ENCODE measurements around the gene KLHL21. TPM values are rescaled to one million over a fixed set of nuclear protein-coding genes. Genes with fewer than 3 reads are reported as not detected.
"Not testable (repeated sequence)": the region's sequence is repeated elsewhere in the genome, so short reads cannot be mapped to it uniquely, and the experiment has no call there.

The KLHL21 gene
- total RNA-seq, 1 donor from 2014 or later, result 25.8 TPM

DNA sequence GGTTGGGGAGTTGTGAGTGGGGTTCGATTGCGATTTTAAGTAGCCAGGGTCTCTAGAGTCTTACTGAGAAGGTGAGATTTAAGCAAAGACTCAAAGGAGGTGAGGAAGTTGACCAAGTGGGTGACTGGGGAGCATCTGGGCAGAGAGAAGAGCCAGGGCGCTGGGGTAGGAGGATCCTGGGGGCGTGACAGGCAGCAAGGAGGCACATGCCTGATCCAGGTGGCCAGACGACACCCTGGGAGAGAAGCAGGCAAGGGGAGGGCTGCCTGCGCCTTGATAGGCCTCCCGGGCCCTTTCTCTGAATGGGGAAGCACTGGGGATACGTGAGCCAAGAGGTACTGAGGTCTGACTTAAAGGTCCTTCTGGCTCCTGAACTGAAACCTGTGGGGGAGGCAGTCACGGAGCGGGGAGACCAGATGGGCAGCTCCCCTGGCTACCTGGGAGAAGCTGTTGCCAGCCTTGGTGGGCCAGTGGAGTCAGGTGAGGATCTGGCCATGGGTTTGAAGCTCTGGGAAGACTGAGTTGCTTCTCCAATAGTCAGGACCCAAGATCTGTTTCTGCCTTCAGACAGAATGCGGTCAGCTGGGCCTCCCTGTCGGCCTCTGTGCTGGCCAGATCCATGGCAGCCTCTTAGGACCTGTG, 17.5 kb downstream of the KLHL21 start:
- DNase-seq (ENCODE audit: low spot score), result no peak

DNA sequence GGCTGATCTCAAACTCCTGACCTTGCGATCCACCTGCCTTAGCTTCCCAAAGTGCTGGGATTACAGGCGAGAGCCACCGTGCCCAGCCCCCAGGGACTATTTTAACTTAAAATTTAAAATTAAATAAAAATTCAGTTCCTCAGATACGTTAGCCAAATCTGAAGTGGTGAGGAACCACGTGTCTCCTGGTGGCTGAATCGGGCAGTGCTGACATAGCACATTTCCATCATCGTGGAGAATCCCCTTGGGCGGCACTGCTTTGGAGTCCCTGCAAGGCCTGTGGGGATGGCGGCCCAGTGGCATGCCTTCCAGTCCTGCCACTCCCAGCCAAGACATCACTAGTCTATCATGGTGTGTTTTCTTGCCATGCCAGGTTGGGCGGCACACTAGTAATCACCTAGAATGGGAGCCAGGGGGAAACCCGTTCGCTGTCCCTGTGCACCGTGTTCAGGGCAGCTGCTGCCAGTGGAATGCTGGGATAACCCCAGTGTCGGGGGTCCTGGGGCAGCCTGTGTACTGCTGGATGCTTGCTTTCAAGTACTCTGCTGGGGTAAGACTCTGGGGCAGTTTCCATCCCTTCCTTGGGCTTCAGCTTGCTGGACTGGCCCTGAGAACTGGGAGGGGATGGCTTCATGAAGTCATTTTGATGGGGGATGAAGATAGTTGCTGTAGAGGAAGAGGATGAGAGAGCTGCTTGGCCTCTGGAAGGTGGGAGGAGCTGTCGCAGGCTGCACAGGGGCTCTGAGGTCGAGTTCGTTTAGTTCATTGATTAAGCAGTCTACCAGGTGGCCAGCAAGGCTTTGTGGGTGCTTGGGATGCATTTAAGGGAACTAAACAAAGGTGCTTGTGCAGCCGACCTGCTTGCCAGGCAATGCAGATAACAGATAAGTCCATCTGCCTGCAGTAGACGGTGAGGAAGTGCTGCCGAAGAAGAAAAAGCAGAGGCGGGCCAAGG, 18.3 kb downstream of the KLHL21 start:
- DNase-seq (ENCODE audit: low spot score), result no peak

DNA sequence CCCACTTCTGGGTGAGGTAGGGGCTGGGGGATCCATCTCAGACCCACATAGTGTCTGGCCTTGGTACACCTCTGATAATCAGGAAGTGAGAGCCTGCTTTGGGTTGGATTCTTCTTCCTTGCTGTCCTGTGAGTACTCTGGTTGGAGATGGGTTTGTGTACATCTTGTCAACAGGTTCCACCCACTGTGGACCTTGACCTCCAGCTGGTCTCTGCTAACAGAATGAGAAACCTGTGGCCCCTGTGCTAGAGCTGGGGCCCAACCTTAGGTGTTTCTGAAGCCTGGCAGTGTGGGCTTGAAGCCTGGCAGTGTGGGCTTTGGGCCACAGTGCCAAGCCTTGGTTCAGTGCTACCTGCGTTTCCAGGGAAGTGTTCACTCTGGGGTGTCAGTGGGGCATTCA, 20.3 kb downstream of the KLHL21 start:
- DNase-seq (ENCODE audit: low spot score), result no peak

DNA sequence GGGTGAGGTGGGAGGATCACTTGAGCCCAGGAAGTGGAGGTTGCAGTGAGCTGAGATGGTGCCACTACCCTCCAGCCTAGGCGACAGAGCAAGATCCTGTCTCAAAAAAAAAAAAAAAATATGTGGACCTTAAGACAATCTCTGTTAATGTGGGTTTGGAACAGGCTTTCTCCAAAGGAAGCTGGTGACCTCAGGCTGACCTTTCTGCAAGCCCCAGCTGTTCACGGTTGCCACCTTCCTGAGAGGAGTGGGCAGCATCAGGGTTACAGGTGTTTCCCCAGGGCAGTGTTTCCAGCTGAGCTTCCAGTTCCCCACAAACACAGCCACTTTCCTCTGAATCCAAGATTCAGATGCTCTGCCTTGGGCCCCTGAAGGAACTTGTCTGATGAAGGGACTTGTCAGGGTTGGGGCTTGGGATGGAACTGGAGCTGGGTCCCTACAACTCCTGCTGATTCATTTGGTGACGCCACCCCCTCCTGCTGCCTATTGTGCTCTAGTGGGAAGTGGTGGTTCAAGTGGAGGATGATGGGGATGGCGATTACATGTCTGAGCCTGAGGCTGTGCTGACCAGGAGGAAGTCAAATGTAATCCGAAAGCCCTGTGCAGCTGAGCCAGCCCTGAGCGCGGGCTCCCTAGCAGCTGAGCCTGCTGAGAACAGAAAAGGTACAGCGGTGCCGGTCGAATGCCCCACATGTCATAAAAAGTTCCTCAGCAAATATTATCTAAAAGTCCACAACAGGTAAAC, 20.9 kb downstream of the KLHL21 start:
- DNase-seq (ENCODE audit: low spot score), result peak; percentile 56

DNA sequence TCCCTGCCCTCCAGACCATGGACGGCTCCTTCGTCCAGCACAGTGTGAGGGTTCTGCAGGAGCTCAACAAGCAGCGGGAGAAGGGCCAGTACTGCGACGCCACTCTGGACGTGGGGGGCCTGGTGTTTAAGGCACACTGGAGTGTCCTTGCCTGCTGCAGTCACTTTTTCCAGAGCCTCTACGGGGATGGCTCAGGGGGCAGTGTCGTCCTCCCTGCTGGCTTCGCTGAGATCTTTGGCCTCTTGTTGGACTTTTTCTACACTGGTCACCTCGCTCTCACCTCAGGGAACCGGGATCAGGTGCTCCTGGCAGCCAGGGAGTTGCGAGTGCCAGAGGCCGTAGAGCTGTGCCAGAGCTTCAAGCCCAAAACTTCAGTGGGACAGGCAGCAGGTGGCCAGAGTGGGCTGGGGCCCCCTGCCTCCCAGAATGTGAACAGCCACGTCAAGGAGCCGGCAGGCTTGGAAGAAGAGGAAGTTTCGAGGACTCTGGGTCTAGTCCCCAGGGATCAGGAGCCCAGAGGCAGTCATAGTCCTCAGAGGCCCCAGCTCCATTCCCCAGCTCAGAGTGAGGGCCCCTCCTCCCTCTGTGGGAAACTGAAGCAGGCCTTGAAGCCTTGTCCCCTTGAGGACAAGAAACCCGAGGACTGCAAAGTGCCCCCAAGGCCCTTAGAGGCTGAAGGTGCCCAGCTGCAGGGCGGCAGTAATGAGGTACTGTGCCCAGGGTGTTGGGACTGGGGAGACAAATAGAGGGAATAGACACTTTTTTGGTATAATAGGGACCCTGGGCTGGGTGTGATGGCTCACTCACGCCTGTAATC, 21.9 kb downstream of the KLHL21 start:
- DNase-seq (ENCODE audit: low spot score), result no peak

DNA sequence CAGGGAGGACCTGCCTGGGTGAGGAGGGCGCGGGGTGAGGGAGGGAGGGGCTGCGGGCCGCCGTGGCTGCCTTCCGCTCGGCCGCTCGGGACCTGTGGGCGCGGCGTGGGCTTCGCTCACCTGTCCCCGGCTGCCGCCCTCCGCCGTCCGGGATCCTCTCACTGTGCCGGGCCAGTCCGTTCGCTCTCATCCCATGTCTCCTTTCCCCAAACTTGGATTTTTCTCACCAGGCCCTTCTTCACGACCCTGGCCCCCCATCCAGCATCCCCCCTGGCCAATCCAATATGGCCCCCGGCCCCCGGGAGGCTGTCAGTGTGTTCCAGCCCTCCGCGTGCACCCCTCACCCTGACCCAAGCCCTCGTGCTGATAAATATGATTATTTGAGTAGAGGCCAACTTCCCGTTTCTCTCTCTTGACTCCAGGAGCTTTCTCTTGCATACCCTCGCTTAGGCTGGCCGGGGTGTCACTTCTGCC, 22.5 kb downstream of the KLHL21 start:
- no peak for DNase-seq (ENCODE audit: low spot score)

DNA sequence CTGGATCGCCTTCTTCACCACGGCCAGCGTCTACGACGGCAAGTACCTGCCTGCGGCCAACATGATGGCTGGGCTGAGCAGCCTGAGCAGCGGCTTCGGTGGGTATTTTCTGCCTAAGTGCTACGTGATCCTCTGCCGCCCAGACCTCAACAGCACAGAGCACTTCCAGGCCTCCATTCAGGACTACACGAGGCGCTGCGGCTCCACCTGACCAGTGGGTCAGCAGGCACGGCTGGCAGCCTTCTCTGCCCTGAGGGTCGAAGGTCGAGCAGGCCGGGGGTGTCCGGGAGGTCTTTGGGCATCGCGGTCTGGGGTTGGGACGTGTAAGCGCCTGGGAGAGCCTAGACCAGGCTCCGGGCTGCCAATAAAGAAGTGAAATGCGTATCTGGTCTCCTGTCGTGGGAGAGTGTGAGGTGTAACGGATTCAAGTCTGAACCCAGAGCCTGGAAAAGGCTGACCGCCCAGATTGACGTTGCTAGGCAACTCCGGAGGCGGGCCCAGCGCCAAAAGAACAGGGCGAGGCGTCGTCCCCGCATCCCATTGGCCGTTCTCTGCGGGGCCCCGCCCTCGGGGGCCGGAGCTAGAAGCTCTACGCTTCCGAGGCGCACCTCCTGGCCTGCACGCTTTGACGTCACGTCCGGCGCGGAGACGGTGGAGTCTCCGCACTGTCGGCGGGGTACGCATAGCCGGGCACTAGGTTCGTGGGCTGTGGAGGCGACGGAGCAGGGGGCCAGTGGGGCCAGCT, 23.1 kb downstream of the KLHL21 start, which contains the start of gene ZBTB48:
Gene ZBTB48 (plus strand): TSS at position 621 of the 745 bp plus-strand sequence. CDS start 616 bp downstream, outside the sequence.
- peak; percentile 99 for DNase-seq (ENCODE audit: low spot score)

DNA sequence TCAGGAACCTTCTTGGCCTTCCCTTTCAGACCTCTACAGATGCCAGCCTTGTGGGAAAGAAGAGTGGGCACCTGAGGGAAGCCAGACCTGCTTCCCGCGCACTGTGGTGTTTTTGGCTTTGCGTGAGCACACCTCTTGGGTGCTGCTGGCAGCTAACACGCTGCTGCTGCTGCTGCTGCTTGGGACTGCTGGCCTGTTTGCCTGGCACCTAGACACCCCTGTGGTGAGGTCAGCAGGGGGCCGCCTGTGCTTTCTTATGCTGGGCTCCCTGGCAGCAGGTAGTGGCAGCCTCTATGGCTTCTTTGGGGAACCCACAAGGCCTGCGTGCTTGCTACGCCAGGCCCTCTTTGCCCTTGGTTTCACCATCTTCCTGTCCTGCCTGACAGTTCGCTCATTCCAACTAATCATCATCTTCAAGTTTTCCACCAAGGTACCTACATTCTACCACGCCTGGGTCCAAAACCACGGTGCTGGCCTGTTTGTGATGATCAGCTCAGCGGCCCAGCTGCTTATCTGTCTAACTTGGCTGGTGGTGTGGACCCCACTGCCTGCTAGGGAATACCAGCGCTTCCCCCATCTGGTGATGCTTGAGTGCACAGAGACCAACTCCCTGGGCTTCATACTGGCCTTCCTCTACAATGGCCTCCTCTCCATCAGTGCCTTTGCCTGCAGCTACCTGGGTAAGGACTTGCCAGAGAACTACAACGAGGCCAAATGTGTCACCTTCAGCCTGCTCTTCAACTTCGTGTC, 23.9 kb downstream of the KLHL21 start:
- DNase-seq (ENCODE audit: low spot score), result no peak

DNA sequence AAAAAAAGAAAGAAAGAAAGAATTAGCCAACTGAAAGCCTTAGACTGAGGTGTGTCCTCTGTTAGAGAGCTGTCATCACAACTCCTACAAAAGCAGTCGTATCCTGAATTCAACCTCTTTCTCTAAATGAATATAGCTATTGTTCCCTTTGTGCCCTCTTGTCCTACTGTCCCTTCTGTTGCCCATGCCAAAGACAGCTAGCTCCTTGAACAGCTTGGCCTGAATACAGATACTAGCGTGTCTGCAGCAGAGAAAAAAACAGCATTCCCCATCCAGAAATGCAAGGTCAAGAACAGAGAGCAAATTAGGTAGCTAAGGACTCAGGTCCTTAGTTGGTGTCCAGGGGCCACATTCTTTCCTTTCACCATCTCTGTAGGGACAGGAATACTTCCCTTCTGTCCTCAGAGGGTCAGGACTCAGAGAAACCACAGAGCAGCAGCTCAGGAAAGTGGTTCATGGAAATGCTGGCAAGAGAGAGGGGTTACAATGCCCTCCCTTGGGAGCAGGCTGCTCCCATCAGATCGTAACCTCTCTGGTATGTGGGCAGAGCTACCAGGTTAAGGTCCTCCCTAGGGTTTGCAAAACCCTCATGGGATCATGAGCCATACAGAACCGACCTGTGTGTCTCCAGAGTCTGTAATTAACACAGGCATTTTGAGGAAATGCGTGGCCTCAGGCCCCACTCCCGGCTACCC, 24.7 kb downstream of the KLHL21 start:
- no peak for DNase-seq (ENCODE audit: low spot score)

DNA sequence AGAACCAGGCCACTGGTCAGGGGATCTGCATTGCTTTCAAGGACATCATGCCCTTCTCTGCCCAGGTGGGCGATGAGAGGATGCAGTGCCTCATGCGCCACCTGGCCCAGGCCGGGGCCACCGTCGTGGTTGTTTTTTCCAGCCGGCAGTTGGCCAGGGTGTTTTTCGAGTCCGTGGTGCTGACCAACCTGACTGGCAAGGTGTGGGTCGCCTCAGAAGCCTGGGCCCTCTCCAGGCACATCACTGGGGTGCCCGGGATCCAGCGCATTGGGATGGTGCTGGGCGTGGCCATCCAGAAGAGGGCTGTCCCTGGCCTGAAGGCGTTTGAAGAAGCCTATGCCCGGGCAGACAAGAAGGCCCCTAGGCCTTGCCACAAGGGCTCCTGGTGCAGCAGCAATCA, 27.9 kb downstream of the KLHL21 start:
- DNase-seq (ENCODE audit: low spot score), result no peak

DNA sequence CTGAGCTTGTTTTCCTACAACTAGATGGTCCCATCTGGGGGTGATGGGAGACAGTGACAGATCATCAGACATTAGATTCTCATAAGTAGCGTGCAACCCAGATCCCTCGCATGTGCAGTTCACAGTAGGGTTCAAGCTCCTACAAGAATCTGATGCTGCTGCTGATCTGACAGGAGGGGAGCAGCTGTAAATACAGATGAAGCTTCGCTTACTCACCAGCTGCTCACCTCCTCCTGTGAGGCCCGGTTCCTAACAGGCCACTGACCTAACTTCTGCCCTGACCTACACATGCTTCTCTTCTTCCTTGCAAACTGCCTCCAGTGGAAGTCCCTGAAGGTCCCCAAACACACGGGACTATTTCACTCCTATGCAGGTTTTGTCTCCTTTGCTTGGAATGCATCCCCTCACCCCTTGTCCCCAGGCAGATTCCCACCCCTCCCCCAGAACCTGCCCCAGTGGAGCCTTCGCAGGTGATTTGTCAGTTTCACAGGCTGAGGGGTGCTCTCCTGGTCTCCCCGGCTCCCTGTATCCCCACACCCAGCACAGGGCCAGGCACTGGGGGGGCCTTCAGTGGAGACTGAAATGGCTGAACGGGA, 28.5 kb downstream of the KLHL21 start:
- no peak for DNase-seq (ENCODE audit: low spot score)

DNA sequence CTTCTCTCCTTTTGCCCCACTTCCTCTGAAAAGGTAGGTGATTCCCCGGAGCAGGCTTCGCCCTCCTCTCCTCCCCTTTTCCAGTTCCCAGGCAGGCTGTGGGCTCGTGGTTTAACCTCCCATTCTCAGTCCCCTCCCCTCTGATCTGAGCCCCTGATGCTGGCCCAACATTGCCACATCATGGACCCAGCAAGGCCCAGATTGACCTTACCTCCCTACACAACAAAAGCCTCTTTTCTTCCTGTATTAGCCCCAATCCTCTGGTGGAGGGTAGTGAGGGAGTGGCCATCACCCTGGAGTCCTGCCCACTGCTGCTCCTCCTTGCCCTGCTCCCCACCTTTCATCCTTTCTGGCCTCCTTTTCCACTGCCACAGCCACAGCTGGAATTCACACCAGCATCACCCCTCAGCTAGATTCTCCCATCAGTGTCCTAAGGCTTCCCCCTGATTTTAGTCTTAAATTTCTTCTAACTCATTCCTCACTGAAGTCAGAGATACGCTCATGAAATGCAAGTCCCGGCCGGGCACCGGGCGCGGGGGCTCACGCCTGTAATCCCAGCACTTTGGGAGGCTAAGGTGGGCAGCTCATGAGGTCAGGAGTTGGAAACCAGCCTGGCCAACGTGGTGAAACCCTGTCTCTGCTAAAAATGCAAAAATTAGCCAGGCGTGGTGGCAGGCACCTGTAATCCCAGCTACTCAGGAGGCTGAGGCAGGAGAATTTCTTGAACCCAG, 29.9 kb downstream of the KLHL21 start:
- DNase-seq (ENCODE audit: low spot score), result no peak

DNA sequence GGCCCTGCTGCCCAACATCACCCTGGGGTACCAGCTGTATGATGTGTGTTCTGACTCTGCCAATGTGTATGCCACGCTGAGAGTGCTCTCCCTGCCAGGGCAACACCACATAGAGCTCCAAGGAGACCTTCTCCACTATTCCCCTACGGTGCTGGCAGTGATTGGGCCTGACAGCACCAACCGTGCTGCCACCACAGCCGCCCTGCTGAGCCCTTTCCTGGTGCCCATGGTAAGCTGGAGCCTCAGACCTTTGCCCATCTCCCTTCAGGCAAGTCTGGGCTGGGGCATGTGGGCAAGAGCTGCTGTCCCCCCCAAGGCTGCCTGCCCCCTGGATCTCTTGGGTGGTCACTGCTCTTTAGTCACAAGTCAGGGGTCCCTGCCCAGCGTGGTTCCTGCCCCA, 31.7 kb downstream of the KLHL21 start:
- DNase-seq (ENCODE audit: low spot score), result no peak

DNA sequence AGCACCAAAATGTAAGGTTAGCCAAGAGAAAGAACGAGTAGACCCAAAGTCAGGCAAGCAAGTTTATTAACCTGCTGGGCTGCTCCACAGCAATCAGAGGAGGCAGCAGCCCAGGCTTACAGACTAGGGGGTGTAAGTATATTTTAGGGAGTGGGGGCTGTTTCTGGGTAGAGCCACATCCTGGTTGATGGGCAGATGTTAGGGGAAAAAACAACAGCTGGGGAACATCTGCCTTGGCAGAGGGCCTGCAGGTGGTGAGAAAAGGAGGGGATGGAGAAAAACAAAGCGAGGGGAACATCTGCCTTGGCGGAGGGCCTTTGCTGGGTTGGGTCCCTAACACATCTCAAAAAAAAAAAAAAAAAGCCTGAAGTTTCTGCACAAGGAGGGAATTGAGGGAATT, 32.6 kb downstream of the KLHL21 start:
- DNase-seq (ENCODE audit: low spot score), result no peak

DNA sequence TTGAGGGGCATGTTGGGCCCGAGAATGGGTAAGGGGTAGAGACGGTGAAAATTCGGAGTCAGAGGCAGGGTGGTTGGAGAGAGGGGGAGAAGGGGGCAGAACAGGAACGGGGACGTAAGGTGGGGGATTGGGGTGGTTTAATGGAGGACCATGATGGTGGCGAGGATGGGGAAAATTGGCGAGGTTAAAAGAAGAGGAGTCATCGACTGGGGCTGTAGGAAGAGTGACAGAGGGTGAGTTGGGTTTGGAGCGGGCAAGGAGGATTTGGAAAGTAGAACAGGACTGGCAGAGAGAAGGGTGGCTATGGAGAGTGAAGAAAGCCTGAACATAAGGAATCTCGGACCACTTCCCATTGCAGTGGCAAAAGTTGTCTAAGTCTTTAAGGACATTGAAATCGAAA, 33.6 kb downstream of the KLHL21 start:
- no peak for DNase-seq (ENCODE audit: low spot score)

DNA sequence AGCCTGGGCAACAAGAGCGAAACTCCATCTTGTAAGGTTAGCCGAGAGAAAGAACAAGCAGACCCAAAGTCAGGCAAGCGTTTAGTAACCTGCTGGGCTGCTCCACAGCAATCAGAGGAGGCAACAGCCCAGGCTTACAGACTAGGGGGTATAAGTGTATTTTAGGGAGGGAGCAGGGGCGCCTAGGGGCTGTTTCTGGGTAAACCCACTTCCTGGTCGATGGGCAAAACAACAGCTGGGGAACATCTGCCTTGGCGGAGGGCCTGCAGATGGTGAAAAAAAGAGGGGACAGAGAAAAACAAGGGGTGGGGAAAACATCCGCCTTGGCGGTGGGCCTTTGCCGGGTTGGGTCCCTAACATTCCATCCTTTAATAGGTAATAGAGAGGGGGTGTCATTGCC, 42.4 kb downstream of the KLHL21 start:
- DNase-seq (ENCODE audit: low spot score), result no peak

DNA sequence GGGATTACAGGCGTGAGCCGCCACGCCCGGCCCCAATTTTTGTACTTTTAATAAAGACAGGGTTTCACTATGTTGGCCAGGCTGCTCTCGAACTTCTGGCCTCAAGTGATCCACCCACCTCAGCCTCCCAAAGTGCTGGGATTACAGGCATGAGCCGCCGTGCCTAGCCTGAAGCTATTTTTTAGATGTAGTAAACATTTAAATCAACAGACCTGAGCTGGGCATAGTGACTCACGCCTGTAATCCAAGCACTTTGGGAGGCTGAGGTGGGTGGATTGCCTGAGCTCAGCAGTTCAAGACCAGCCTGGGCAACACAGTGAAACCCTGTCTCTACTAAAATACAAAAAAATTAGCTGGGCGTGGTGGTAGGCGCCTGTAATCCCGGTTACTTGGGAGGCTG, 43.5 kb downstream of the KLHL21 start:
- DNase-seq (ENCODE audit: low spot score), result not testable (repeated sequence)

DNA sequence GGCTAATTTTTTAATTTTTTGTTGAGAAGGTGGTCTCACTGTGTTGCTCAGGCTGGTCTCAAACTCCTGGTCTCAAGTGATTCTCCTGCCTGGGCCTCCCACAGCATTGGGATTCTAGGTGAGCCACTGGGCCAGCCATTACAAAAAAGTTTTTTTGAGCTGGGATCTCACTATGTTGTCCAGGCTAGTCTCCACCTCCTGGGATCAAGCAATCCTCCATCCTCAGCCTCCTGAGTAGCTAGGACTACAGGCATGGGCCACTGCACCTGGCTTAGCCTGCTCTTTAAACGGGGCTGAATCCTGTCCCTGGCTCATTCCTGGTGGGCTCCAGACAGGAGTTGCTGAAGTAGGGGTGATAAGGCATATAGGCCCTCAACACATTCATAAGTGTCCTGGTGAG, 45.1 kb downstream of the KLHL21 start:
- no peak for DNase-seq (ENCODE audit: low spot score)

All from ureter (tissue), 1 donor.